CD4-positive, alpha-beta T cell treated with Interferon alpha-2 for 1 hour (primary cell): Measurements from ENCODE around the gene RYR1.
"Not testable (repeated sequence)": the region's sequence is repeated elsewhere in the genome, so short reads cannot be mapped to it uniquely, and the experiment has no call there.

Experiments used
- DNase-seq, 2 donors: peaks; one replicate each; pipeline ENCODE4 v3.0.0-alpha.2; 2020 to 2022

The RYR1 gene

DNA sequence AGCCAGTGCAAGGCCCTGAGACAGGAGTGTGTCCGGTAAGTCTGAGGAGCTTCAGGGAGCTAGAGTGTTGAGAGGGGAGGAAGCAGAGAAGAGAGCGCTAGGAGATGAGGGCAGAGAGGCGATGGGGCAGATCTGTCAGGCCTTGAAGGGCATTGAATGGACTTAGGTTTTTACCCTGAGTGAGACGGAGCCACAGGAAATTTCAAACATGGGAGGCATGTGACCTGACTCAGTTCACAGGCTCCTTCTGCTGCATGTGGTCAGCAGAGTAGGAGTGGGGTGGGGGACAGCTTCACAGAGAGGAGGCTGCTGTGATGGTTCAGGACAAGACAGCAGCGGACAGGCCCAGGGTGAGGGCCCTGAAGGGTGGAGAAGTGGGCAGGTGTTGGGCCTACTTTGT, 33.1 kb upstream of the RYR1 start:
- DNase-seq: no peak

DNA sequence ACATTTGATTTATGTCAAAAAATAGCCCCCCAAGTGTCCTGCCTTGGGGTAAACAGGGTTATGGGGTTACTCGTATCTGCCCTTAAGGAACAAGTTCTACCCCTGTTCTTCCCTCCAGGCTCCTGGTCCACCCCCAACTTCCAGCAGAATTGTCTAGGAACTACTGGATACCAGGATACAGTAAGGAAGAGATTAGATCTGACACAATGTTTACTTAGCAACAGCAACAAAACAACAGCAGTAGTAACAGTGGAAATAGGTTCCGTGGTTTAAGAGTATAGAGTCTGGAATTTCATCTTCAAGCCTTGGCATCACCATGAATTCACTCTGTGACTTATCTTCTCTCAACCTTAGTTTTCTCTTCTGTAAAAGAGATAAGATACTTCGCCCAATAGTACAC, 32.3 kb upstream of the RYR1 start:
- no peak for DNase-seq

DNA sequence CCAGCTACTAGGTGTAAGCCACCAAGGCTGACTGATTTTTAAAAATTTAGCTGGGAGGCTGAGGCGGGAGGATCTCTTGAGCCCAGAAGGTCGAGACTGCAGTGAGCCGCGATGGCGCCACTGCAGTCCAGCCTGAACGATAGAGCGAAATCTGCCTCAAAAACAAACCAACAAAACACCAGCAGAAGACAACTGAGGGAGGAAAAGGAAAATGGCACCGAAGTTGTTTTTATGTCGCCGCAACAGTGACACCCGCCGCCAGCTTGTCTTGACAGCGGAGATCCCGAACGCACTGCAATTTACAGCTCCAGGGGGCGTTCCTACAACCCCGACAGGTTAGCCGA, 30.9 kb upstream of the RYR1 start:
- DNase-seq: no peak

DNA sequence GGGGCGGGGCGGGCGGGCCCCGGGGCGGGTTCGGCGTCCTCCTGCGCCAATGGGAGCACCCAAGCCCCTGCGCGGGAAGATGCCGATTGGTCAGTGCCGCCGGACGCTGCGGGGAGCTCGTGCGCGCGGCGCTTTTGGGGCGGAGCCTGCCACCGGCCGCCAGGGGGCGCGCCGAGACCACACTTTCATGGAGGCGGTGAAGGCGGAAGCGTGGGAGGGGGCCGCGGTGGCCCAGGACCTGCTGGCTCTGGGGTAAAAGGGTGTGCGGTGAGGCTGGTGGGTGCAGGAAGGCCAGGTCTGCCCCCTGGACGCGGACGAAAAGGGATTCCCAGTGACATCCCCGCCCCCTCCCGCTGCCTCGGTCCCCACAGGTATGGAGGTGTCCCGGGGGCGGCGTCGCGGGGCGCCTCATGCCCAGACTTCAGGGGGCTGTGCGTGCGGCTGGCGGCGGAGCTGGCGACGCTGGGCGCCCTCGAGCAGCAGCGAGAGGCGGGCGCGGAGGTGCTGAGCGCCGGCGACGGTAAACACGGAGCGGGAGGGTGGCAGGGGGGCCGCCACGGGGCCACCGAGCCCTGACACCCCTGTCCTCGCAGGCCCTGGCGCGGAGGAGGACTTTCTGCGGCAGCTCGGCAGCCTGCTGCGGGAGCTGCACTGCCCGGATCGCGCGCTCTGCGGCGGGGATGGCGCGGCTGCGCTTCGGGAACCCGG, 30.4 kb upstream of the RYR1 start, which contains the start of gene FAM98C:
Gene FAM98C, plus strand, starts transcription at position 127 of the 708 bp plus-strand sequence. Its CDS starts 61 bp downstream, at position 188.
- peak; percentile 98 to 99 for DNase-seq

DNA sequence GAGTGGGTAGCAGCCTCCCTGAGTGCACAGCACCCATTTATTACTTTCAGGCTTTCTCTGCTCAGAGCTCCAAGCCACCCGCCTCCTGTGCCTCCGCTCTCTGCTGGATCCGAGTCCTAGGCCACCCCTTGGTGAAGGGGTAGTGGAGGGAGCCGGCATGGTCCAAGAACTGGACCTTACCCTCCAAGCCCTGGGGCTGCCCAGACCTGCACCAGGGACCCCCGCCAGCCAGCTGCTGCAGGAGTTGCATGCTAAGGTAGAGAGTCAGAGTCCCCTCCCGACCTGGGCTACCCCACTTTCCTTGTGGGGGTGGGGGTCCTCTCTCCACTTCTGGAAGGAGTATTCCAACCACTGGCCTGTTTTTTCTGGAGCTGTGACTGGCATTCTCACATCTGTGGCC, 28.6 kb upstream of the RYR1 start:
- no peak for DNase-seq

DNA sequence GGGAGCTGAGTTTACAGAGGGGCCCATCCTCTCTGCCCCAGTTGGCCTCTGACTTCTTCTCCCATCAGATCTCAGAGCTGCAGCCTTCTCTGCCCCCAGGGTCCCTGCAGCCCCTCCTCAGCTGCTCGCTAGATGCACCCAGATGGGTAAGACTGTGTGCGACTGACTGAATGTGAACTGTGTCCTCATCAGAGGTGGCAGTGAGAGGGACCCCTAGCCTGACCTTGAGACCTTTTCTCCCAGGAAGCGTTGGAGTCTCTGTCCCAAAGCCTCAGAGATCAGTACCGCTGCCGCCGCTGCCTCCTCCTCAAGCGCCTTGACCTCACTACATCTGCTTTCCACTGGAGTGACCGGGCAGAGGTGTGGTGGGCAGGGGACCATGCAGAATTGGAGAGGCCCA, 28.2 kb upstream of the RYR1 start:
- no peak for DNase-seq

DNA sequence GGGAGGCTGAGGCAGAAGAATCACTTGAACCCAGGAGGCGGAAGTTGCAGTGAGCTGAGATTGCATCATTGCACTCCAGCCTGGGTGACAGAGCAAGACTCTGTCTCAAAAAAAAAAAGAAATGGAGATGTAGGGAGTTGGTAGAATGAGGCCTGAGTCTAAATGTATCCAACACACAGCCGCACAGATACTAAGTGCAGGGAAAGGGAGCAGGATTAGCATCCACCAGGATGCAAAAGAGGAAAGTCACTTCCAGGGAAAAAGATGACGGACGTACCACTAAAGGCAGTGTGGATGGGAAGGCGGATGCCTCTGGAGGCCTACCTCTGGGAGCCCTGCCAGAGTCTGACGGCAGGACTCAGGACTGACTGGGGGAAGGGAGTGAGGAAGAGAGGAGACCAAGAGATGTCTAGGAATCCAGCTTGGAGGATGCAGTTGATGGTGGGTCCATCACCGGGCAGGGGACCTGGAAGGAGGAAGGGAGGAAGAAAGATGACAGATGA, 23.8 kb upstream of the RYR1 start:
- no peak for DNase-seq

DNA sequence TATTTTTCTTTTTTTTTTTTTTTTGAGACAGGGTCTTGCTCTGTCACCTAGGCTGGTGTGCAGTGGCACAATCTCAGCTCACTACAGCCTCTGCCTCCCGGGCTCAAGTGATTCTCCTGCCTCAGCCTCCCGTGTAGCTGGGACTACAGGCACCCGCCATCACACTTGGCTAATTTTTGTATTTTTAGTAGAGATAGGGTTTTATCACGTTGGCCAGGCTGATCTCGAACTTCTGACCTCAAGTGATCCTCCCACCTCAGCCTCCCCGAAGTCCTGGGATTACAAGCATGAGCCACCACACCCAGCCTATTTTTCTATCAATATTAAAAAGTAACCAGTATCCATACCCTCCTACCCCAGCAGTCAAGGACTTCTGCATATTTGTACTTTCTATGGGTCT, 23.1 kb upstream of the RYR1 start:
- not testable (repeated sequence) for DNase-seq

DNA sequence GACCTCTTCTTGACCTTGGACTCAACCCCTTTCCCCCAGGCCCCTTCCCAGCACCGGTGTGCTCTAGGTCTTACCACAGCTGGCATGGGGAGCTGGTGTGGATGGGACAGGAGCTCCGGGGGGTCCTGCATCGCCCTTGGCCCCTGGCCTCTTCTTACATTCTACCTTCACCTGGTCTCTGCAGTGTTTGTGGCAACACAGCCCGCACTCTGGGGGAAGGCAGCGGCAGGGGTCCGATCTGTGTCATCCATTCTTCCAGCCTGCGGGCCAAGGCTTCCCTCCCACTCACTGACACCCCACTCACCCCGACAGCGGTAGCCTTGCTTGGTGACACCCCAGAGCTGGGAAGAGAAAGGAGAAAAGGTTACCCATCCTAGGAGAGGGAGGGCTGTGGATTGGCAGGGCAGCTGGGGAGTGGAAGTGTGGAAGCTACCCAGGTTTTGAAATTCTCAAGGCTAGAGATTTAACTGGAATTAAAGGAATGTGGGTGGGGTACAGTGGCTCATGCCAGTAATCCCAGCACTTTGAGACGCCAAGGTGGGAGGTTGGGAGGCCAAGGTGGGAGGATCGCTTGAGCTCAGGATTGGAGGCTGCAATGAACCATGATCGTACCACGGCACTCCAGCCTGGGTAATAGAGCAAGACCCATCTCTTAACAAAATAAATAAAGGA, 22.3 kb upstream of the RYR1 start:
- no peak for DNase-seq

DNA sequence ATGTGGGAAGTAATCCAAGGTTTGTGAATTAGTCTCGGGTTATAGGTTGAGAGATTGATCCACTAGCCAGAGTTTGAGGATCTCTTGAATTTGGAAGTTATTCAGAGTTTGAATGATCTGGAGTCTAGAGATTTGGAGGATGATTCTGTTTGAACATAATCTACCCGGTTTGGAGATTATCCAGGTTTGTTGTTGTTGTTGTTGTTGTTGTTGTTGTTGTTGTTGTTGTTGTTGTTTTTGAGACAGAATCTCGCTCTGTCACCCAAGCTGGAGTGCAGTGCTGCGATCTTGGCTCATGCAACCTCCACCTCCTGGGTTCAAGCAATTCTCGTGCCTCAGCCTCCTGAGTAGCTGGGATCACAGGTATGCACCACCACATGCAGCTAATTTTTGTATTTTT, 21.6 kb upstream of the RYR1 start:
- DNase-seq: not testable (repeated sequence)

DNA sequence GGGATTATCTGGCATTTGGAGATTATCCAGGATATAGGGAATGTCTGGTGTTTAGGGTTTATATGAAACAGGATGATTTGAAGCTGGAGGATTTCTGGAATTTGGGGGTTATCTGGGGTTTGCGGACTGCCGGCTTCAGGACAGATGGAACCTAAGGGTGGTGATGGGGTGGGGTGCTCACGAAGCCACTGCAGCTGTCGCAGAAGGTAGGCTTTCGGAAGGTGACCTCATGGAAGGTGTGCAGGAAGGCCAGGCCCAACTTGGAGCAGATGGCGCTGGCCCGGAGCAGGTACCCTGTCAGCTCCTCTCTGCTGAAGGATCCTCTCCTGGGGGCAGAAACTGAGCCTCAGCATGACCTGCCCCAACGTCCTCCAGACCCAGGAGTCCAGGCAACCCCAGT, 21.0 kb upstream of the RYR1 start:
- no peak for DNase-seq

DNA sequence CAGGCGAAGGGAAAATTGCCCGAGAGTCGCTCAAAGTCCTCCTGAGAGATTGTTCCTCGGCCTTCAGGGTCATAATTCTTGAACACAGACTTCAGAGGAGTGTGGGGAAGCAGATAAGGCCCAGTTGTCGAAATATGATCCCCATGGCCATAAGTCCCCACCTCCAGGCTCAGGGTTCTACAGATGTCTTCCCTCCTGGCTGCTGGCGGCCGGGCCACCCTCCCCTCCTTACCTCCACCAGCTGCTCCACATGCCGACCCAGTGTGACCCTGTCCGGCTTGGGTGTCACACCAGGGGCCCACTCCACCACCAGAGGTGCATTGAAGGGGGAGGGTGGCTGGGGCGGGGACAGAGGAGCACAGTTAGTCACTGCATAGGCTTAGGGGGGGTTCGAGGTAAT, 20.5 kb upstream of the RYR1 start:
- no peak for DNase-seq

DNA sequence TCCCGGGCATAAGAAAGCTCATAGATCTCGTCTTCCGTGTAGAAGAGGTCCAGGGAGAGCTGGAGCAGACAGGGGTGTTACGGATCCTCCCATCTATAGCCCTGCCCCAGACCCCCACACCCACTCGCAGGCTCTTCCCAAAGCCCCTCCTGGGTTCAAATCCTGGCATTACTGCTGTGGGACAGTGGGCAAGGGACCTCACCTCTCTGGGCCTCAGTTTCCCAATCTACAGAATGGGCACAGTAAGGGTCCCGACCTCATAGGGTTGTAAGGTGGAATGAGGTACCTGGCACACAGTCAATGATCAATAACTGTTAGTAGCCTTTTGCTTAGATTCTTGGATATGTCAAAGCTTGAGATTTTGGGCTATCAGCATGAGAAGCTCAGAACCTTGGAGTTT, 20.1 kb upstream of the RYR1 start:
- no peak for DNase-seq

DNA sequence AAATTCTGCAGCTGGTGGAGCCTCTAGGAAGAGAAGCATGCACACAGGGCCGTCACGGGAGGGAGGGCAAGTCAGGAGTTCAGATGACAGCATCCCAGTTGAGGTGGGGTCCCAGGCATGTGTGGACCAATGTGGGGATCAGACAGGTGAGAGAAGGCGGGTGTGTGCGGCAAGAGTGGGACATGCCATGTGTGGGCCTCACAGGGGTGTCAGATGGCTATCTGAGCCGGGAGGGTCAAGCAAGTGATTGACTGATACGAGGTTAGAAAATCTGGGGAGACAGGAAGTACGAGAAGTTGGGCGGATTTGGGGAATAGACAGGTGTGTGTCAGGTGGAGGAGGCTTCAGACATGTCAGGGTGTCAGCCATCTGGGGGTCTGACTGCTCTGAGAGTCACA, 16.3 kb upstream of the RYR1 start:
- no peak for DNase-seq

DNA sequence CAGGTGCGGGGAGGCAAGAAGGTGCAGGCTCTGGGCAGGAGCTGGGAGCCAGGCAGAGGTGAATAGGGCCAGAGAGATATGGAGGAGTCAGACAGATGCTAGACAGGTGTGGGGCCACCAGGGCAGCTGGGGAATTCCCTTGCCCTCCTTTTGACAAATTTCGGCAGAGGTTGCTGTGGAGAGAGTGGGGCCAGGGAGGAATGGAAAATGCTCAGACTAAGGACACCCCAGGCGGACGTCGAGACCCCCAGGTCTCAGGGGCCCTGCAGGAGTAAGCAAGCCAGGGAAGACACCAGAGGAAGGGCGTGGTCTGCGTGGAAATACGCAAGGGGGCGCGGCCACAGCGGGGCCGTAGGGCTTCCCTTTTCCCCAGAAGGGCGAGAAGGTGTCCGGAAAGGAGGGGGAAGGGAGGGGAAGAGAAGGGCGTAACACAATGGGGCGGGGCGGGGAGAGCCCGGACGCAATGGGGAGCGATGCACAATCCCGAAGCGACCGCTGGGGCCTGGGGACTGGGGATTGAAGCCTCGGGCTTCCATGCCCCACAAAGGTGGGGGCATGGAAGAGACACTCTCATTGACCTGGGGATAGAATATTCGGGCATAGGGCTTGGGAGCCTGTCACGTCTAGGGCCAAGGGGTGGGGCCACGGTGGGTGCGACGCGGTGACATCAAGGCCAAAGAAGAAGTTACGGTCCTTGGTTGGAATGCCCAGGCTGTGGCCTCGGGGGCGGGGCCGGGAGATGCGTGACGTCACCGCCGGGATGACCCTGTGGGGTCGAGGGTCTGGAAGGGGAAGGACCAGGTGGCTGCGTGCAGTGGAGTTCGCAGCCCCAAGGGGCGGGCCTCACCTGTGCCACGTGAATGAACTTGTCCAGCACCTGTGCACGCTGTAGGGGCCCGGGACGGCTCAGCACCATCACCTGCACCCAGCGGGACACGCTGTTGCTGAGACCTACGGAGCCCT, 15.7 kb upstream of the RYR1 start:
- DNase-seq: peak; percentile 77 to 81

DNA sequence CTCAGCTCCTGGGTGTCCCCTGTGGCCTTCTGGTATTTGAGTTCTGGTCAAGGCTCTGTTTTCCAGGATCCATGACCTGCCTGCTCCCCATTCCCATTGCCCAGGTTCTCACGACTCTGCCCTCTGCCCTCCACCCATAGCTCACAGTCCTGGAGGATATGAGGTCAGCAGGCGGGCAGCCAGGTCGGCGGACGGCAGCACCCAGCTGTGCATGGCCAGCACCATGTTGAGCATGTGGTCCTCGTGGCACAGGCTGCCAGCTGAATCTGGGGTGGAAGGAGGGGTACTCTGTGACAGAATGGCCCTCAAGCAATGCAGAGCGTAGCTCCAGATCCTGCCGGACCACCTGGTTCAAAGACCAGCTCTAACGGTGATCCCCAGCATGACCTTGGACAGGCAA, 12.6 kb upstream of the RYR1 start:
- no peak for DNase-seq

DNA sequence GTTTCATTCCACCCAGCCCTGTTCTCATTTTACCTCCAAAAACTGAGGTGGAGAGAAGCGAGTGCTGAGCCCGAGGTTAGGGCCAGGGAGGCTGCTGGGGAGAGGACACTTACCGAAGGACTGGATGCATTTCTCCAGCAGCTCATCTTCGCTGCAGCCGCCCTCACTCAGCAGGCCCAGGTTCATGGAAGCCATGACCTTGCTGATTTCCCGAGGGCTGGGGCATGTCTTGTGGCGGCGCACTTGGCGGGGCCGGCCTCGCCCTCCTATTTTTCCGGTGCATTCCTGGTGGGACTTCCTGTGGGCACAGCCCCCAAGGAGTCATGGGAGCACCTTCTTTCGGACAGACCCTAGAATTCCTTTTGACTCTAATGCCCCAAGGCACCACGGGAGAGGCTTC, 11.6 kb upstream of the RYR1 start:
- no peak for DNase-seq

DNA sequence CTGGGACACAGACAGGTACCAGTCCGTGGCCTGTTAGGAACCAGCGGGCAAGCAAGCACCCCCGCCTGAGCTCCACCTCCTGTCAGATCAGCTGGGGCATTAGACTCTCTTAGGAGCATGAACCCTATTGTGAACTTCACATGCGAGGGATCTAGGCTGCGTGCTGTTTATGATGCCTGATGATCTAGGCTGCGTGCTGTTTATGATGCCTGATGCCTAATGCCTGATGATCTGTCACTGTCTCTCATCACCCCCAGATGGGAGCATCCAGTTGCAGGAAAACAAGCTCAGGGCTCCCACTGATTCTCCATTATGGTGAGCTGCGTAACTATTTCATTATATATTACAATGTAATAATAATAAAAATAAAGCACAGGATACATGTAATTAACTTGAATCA, 11.1 kb upstream of the RYR1 start:
- DNase-seq: no peak

DNA sequence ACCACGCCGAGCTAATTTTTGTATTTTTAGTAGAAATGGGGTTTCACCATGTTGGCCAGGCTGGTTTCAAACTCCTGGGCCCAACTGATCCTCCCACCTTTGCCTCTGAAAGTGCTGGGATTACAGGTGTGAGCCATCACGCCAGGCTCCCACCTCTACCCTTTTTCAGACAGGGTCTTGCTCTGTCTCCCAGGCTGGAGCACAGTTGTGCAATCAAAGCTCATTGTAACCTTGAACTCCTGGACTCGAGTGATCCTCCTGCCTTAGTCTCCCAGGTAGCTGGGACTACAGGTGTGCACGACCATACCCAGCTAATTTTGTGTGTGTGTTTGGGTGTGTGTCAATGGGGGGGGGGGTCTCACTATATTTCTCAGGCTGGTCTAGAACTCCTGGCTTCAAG, 9.2 kb upstream of the RYR1 start:
- no peak for DNase-seq

DNA sequence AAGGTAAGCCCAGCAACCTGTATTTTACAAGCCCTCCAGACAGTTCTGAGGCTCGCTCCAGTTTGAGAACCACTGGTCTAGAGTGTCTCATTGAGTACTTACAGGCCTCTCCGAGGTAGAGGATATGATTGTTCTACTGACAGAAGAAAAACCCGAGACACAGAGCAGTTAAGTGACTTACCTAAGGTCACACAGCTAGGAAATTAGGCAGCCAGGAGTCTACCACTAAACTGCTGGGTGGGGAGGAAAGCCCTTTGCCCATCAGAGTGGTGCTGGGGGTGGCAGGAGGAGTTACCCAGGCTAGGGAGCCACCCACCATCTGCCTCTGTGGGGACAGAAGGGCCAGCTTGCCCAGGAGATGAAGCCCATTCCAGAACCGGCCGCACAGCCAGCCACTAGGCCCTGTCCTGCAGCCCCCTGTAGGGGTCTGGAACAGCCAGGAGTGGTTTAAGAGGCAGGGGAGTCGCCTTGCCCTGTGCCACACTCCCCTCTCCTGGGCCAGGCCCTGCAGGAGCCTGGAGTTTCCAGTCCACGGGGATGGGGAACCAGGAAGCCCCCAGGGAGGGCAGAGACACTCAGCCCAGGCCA, 8.2 kb upstream of the RYR1 start:
- no peak for DNase-seq

DNA sequence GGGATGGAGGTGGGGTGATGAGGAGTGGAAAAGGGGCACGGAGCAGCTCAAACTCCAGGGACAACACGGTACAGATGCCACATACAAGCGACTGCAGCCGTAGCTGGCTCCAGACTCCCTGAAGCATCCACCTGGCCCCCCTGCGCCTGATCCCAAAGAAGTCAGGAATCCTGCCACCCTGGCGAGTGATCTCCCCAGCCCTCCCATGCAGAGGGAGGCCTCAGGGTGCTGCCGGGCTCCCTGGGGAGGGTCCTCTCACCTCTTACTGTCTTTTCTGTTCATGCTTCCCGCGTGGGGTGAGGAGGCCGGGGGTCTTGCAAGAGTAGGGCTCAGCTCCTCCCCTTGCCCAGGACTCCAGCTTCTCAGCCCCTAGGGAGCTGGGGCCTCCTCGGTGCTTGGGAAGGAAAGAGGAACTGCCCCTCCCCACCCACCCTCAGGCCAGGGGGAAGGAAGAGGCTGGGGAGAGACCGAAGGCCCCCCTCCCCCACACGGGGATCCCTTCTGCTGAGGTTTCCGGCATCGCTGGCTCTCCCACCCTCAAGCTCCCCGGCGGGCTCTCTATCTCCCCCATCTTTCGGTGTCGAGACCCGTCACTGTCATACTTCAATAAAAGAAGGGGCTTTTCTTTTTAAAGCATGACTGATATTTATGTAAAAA, 7.6 kb upstream of the RYR1 start, which contains the start of gene RASGRP4:
Gene RASGRP4, minus strand, starts transcription at position 410 of the 657 bp plus-strand sequence. Its CDS starts 128 bp downstream, at position 282.
- DNase-seq: peak; percentile 41 to 43

DNA sequence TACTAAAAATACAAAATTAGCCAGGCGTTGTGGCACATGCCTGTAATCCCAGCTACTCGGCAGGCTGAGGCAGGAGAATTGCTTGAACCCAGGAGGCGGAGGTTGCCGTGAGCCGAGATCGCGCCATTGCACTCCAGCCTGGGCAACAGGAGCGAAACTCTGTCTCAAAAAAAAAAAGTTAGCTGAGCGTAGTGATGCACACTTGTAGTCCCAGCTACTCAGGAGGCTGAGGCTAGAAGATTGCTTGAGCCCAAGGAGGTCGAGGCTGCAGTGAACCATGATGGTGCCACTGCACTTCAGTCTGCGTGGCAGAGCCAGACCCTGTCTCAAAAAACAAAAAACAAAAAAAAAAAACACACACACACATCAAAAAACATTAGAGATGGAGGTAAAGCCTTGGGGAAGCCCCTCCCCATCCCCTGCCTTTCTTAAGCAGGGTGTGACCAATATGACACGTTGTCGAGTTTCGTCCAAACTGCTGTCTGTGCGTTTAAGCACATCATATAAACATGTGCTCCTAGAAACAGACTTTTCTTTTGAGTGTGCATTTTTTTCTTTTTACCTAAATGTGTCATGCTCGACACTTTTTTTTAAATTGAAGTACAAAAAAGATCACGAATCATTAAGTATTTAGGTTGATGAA, 6.3 kb upstream of the RYR1 start:
- peak in 1 of 2 donors; percentile 39 for DNase-seq
